Colonic mucosa (tissue), 4 donors: ENCODE results near the gene PIP5K1C. TPM values are rescaled to one million over a fixed set of nuclear protein-coding genes. Genes with fewer than 3 reads are reported as not detected.

Experiments
- DNase-seq: peaks from one replicate; pipeline ENCODE4 v3.0.0-alpha.2; 2020
- H3K27ac ChIP-seq: fragments of 200-600 bp; one replicate; pipeline ENCODE4 v1.8.0; 2021
- H3K27me3 ChIP-seq: fragments of 200-600 bp; one replicate; pipeline ENCODE4 v1.8.0; 2021
- H3K36me3 ChIP-seq: fragments of 200-600 bp; one replicate; pipeline ENCODE4 v1.8.0; 2021
- H3K4me1 ChIP-seq: fragments of 200-600 bp; one replicate; pipeline ENCODE4 v1.8.0; 2021; ENCODE audit warnings: mild to moderate bottlenecking
- H3K4me3 ChIP-seq: fragments of 200-600 bp; one replicate; pipeline ENCODE4 v1.8.0; 2021
- H3K9ac ChIP-seq, 2 donors: one replicate each; pipeline ENCODE4 v1.7.0; 2013; ENCODE audit warnings: control low read depth in 2 of 2, low read depth in 2 of 2, low read length in 2 of 2
- H3K9me3 ChIP-seq: fragments of 200-600 bp; one replicate; pipeline ENCODE4 v1.8.0; 2021
- intact Hi-C: fragments of 100-400 bp; cut with DNase I; formaldehyde crosslinking; loops from one replicate; pipeline ENCODE4 v1.14.1; 2022
- total RNA-seq, 2 donors: library from RNA; stranded (reverse); fragmentation: NEBNext Ultra II Directional in 1 of 2; extraction: Animal tissue kit (Norgen Biotek cat#: 25700) in 1 of 2; gene quantifications; one replicate each; pipeline ENCODE4 v1.2.1, GENCODE V29; 2021
- TF ChIP-seq, protein P1 (sequence below): fragments of 200-600 bp; IDR thresholded peaks from one replicate; pipeline ENCODE4 v1.8.0; 2022; ENCODE audit warnings: antibody characterized with exemption, mild to moderate bottlenecking
- donor health status: healthy.
- donor health status: DM: no; HTN: no; CAD: no.
- donor health status: DM: no; HTN: no; CAD: no.

The PIP5K1C gene
- total RNA-seq, 2 donors from 2014 or later, result 22.8 to 31.2 TPM

DNA sequence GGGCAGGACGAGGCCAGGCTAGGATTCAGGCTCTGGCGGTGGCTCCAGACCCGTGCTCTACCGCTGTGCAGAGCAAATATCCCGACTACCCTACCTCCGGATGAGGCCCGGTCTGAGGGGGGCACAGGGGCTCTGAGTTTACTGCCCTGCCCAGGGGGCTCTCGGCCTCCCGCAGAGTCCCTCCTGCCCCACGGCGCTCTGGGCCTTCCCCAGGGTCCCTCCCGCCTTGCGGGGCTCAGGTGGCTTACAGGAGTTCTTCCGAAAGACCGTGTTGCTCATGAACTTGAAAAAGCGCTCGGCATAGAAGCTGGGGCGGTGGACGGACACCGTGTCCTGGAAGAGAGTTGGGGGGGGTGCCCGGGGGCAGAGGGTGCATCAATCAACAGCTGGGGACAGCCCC, 54.5 kb downstream of the PIP5K1C start:
- no peak overlapping the region for H3K9ac ChIP-seq
- H3K4me3 ChIP-seq, result no peak overlapping the region
- H3K27me3 ChIP-seq, result no peaks in the 10 kb centered on the region
- no peak overlapping the region for H3K27ac ChIP-seq
- no peaks in the 10 kb centered on the region for H3K9me3 ChIP-seq
- no peaks in the 10 kb centered on the region for H3K36me3 ChIP-seq
- TF ChIP-seq, protein P1, sequence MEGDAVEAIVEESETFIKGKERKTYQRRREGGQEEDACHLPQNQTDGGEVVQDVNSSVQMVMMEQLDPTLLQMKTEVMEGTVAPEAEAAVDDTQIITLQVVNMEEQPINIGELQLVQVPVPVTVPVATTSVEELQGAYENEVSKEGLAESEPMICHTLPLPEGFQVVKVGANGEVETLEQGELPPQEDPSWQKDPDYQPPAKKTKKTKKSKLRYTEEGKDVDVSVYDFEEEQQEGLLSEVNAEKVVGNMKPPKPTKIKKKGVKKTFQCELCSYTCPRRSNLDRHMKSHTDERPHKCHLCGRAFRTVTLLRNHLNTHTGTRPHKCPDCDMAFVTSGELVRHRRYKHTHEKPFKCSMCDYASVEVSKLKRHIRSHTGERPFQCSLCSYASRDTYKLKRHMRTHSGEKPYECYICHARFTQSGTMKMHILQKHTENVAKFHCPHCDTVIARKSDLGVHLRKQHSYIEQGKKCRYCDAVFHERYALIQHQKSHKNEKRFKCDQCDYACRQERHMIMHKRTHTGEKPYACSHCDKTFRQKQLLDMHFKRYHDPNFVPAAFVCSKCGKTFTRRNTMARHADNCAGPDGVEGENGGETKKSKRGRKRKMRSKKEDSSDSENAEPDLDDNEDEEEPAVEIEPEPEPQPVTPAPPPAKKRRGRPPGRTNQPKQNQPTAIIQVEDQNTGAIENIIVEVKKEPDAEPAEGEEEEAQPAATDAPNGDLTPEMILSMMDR, result no peak
- H3K4me1 ChIP-seq, result no peaks in the 10 kb centered on the region
- DNase-seq, result no peak
- intact Hi-C loops, result no loop called here

DNA sequence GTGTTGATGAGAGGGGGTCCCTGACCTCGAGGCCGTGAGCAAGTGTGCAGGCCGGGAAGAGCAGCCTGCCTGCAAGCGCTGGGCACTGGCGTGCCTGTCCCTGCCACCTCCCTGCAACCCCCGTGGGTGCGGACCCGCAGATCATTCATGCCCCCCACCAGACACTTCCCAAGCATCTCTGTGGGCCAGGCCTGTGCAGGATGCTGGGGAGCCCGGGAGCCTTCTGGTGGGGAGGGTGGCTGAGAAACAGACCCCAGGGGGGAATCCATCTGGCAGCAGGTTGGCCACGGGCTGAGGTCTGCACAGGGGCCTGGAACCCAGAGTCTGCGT, 55.2 kb downstream of the PIP5K1C start:
- TF ChIP-seq, protein P1, result no peak
- Histone ChIP-seq H3K4me1 (no peaks in the 10 kb centered on the region), H3K27ac (no peak overlapping the region), H3K9me3 (no peaks in the 10 kb centered on the region), H3K9ac (no peak overlapping the region), H3K4me3 (no peak overlapping the region), H3K27me3 (no peaks in the 10 kb centered on the region), H3K36me3 (no peaks in the 10 kb centered on the region)
- DNase-seq, result no peak
- intact Hi-C loops, result no loop called here

DNA sequence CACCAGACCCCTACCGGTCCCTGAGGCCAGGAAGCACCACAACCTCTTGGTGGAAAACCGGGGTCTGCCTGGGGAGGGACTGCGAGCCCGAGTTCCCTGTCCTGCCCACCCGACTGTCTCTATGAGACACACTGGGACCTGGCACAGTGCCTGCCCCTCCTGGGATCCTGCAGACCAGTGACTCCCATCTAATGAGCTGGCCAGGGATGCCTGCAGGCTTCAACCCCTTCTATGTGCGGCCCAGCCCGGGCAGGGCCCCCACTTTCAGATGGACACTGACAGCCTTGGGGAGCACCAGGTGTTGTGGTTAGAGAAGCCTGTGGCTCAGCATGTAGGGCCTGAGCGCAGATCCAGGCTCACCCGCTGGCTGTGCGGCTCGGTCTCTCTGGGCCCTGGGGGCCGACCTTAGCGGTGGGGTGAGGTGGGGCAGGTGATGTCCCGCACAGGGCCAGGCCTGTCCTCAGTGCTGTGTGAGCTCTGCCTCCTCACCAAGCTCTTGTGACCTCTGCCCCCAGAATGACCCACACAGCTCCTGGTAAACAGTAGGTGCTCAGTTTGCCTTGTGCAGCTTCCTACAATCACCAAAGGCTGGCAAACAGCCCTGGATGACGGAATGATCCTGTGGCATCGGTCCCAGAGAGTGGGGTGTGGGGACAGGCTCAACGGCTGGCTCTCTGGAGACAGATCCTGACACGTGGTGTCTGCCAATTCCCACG, 55.8 kb downstream of the PIP5K1C start:
- H3K27me3 ChIP-seq, result no peaks in the 10 kb centered on the region
- H3K4me1 ChIP-seq, result no peaks in the 10 kb centered on the region
- H3K9ac ChIP-seq, result no peak overlapping the region
- intact Hi-C loops, result no loop called here
- no peaks in the 10 kb centered on the region for H3K9me3 ChIP-seq
- H3K27ac ChIP-seq, result no peak overlapping the region
- DNase-seq, result peak; percentile 43
- TF ChIP-seq, protein P1, result no peak
- no peaks in the 10 kb centered on the region for H3K36me3 ChIP-seq
- H3K4me3 ChIP-seq, result no peak overlapping the region

DNA sequence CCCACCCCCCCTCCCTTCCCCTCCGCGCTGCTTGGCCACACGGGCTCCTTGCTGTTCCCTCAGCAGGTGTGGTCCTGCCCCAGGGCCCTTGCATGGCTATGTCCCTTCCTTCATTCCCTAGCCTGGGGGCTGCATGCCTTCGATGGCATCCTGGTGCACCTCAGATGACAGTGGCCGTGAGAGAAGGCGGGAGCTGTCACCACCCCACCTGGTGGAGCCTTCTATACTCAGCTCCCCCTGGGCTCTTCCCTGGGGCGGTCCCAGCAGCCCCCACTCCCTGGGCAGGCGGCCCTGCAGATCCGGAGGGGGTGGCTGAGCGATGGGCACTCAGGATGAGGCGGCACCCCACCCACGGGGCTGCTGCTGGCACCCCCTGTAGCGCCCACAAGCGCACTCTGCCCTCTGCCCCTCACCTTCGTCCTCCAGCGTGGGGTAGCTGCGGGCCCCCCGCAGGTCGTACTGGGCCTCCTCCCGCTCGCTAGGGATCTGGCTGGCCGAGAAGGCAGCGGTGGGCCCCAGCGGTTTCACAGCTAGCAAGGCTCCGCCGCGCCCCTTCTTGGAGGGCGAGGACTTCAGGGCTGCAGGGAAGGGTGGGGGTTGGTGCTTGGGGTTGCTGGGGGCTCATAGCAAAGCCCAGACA, 56.5 kb downstream of the PIP5K1C start:
- no peaks in the 10 kb centered on the region for H3K4me1 ChIP-seq
- no peaks in the 10 kb centered on the region for H3K9me3 ChIP-seq
- TF ChIP-seq, protein P1, result no peak
- no peak for DNase-seq
- H3K27ac ChIP-seq, result no peak overlapping the region
- no peak overlapping the region for H3K9ac ChIP-seq
- intact Hi-C loops, result no loop called here
- H3K4me3 ChIP-seq, result no peak overlapping the region
- no peaks in the 10 kb centered on the region for H3K36me3 ChIP-seq
- H3K27me3 ChIP-seq, result no peaks in the 10 kb centered on the region

DNA sequence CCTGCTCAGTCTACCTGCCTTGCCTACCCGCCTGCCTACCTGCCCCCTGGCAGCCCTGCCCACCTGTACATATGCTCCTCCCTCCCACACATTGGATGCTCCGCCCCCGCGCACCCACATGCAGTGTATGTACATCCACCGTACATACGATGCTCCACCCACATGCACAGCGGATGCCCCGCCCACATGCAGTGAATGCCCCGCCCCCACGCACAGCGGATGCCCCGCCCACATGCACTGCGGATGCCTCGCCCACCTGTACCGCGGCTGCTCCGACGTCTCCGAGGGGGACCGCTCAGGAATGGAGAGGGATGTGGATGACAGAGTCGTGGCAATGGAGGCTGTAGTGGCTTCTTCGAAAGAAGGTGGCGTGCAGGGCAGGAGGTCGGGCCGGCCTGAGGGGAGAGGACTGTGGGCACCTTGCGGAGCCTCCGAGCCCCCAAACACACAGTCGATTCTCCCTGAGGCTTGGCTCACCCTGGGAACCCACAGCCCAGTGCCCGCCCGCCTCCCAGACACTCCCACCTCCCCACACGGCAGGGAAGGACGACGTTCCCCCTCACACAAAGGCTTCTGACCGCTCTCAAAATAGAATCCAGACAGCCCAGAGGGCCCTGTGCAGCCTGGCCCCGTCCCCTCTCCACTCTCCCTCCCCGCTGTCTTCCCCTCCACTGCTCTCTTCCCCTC, 57.1 kb downstream of the PIP5K1C start:
- no peak overlapping the region for H3K27ac ChIP-seq
- no peak overlapping the region for H3K9ac ChIP-seq
- H3K4me3 ChIP-seq, result no peak overlapping the region
- DNase-seq, result no peak
- no peaks in the 10 kb centered on the region for H3K27me3 ChIP-seq
- H3K36me3 ChIP-seq, result no peaks in the 10 kb centered on the region
- intact Hi-C loops, result no loop called here
- no peaks in the 10 kb centered on the region for H3K9me3 ChIP-seq
- H3K4me1 ChIP-seq, result no peaks in the 10 kb centered on the region
- TF ChIP-seq, protein P1, result no peak
